ENCODE measurements around the gene GMDS. TPM values are rescaled to one million over a fixed set of nuclear protein-coding genes. Genes with fewer than 3 reads are reported as not detected.

The GMDS gene
- total RNA-seq, 1 experiment from 2014 or later = 27.6 TPM

DNA sequence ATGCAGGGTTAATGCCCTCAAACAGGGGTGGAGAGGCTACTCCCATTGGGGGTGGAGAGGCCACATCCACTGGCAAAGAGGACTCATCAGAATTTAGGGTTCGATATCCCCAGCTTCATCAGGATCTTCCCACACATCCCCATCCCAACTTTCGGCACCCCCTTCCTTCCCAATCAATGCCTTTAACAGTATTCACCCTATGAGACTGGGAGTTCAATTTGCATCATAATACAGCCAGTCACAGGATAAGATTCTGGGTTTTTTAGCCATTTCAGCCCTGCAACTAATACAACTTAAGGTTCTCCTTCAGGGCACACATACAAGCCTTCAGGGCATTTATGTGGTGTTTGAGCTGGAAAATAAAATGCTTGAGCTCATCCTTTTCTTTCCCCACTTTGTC lies 80.9 kb downstream of the GMDS start:
- no peak for DNase-seq
- H3K79me1 ChIP-seq (ENCODE audit: insufficient read depth, low read depth, low read length, poor library complexity, severe bottlenecking) = no peaks in the 10 kb centered on the region
- Mint-ChIP-seq H3K9me3 (peaks cover 0 to 9% of the 10 kb centered on the region in 2 experiments; a peak in 3 of 5 replicates), H3K4me1 (peaks cover 12 to 32% of the 10 kb centered on the region in 2 experiments), H3K27me3 (ENCODE audit: low read depth) (no peaks in the 10 kb centered on the region), H3K4me3 (no peak overlapping the region), H3K36me3 (ENCODE audit: insufficient read depth in 1 of 3, low read depth in 3 of 3) (peaks cover 0 to 12% (median 8%) of the 10 kb centered on the region in 3 experiments; a peak in 6 of 7 replicates), H3K27ac (no peak overlapping the region)
- H3K27me3 ChIP-seq (ENCODE audit: insufficient read depth, low read length) = no peaks in the 10 kb centered on the region
- H3K9ac ChIP-seq (ENCODE audit: extremely low read depth, insufficient read length, low read length) = no peak overlapping the region
- H3K27ac ChIP-seq (ENCODE audit: insufficient read length, low read depth, low read length) = no peak overlapping the region
- no peak overlapping the region for H3K14ac ChIP-seq (ENCODE audit: insufficient read depth, low read length)
- H2BK20ac ChIP-seq (ENCODE audit: low read depth, low read length, poor library complexity, severe bottlenecking) = no peak overlapping the region
- no peak overlapping the region for H3K56ac ChIP-seq (ENCODE audit: insufficient read length, low read depth, low read length)
- H3K4me2 ChIP-seq (ENCODE audit: insufficient read depth, insufficient read length, low read length) = no peak overlapping the region
- no peaks in the 10 kb centered on the region for H4K20me1 ChIP-seq (ENCODE audit: control insufficient read depth, insufficient read depth, insufficient read length)
- H2AFZ ChIP-seq (ENCODE audit: low read length) = no peak overlapping the region
- H2BK12ac ChIP-seq (ENCODE audit: insufficient read length, low read depth, low read length) = no peak overlapping the region
- WGBS (ENCODE audit: extremely low coverage, insufficient read length, low lambda C conversion rate) = no CpG with 5 or more reads among the region's 2 CpGs
- H2BK15ac ChIP-seq (ENCODE audit: low read depth, low read length) = no peak overlapping the region
- no peak overlapping the region for H4K91ac ChIP-seq (ENCODE audit: insufficient read length, low read depth, low read length)
- H3K4ac ChIP-seq (ENCODE audit: low read depth, low read length) = no peak overlapping the region
- no peak overlapping the region for H3K18ac ChIP-seq (ENCODE audit: insufficient read length, low read depth, low read length)
- no peaks in the 10 kb centered on the region; the same call in 1 of the 2 replicates for H3K79me2 ChIP-seq (ENCODE audit: insufficient read depth, low read length)
- no peak overlapping the region for H3K23ac ChIP-seq (ENCODE audit: insufficient read length, low read depth, low read length)
- no peak overlapping the region for H4K5ac ChIP-seq (ENCODE audit: insufficient read length, low read depth, low read length)
- H2AK5ac ChIP-seq (ENCODE audit: insufficient read length, low read length) = no peak overlapping the region
- H2BK5ac ChIP-seq (ENCODE audit: insufficient read length, low read length) = no peak overlapping the region
- no peaks in the 10 kb centered on the region for H3K23me2 ChIP-seq (ENCODE audit: insufficient read length, low read depth, low read length, poor library complexity, severe bottlenecking)
- H4K8ac ChIP-seq (replicated peaks; ENCODE audit: insufficient read length, low read depth, low read length) = no peak overlapping the region
- H3K4me1 ChIP-seq (ENCODE audit: insufficient read depth, low read length) = no peaks in the 10 kb centered on the region
- H3K9me3 ChIP-seq (ENCODE audit: control insufficient read depth, low read depth, low read length) = peaks cover 6% of the 10 kb centered on the region
- no peak overlapping the region for H2BK120ac ChIP-seq (ENCODE audit: low read depth, low read length, poor library complexity, severe bottlenecking)
- no peak overlapping the region for H3T11ph ChIP-seq (ENCODE audit: low read length)
- TF ChIP-seq, protein P1, sequence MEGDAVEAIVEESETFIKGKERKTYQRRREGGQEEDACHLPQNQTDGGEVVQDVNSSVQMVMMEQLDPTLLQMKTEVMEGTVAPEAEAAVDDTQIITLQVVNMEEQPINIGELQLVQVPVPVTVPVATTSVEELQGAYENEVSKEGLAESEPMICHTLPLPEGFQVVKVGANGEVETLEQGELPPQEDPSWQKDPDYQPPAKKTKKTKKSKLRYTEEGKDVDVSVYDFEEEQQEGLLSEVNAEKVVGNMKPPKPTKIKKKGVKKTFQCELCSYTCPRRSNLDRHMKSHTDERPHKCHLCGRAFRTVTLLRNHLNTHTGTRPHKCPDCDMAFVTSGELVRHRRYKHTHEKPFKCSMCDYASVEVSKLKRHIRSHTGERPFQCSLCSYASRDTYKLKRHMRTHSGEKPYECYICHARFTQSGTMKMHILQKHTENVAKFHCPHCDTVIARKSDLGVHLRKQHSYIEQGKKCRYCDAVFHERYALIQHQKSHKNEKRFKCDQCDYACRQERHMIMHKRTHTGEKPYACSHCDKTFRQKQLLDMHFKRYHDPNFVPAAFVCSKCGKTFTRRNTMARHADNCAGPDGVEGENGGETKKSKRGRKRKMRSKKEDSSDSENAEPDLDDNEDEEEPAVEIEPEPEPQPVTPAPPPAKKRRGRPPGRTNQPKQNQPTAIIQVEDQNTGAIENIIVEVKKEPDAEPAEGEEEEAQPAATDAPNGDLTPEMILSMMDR (conservative IDR thresholded peaks at IDR 0.05) = no peak
